Astrocyte (in vitro differentiated cells and primary cell): ENCODE measurements around the gene PSMG3. TPM values are rescaled to one million over a fixed set of nuclear protein-coding genes. Genes with fewer than 3 reads are reported as not detected.

Experiments used
- DNase-seq: peaks from one replicate; pipeline ENCODE4 v3.0.0-alpha.2; 2010; ENCODE audit warnings: low read depth
- FAIRE-seq: peaks from 2 replicates; lab custom pipeline; 2011; peaks lifted over from hg19 to GRCh38; lab: Jason Lieb, UNC
- H2AFZ ChIP-seq: 2 replicates; pipeline ENCODE4 v1.6.0; 2012; ENCODE audit warnings: low read depth, low read length, inconsistent platforms
- H3K27ac ChIP-seq: 2 replicates; pipeline ENCODE4 v1.5.1; 2011; ENCODE audit warnings: low read depth, low read length, inconsistent platforms
- H3K27me3 ChIP-seq: 2 replicates; pipeline ENCODE4 v1.6.0; 2011; ENCODE audit warnings: low read length, inconsistent platforms; ENCODE audit not compliant: insufficient read depth
- H3K36me3 ChIP-seq: 2 replicates; pipeline ENCODE4 v1.5.1; 2011; ENCODE audit warnings: low read length, inconsistent platforms; ENCODE audit not compliant: insufficient read depth
- H3K4me1 ChIP-seq: 2 replicates; pipeline ENCODE4 v1.5.1; 2011; ENCODE audit warnings: low read length, inconsistent platforms; ENCODE audit not compliant: insufficient read depth
- H3K4me2 ChIP-seq: 2 replicates; pipeline ENCODE4 v1.6.0; 2012; ENCODE audit warnings: low read length, inconsistent platforms
- H3K4me3 ChIP-seq: 2 replicates; pipeline ENCODE4 v1.5.1; 2011; ENCODE audit warnings: low read depth, mild to moderate bottlenecking, low read length, inconsistent platforms; ENCODE audit not compliant: insufficient read depth
- H3K79me2 ChIP-seq: 2 replicates; pipeline ENCODE4 v1.6.0; 2012; ENCODE audit warnings: mild to moderate bottlenecking, low read length, inconsistent platforms; ENCODE audit not compliant: insufficient read depth
- H3K9ac ChIP-seq: 2 replicates; pipeline ENCODE4 v1.6.0; 2012; ENCODE audit warnings: mild to moderate bottlenecking, low read length, inconsistent platforms
- H3K9me3 ChIP-seq: 2 replicates; pipeline ENCODE4 v1.5.1; 2012; ENCODE audit warnings: low read depth, mild to moderate bottlenecking, low read length, inconsistent platforms; ENCODE audit not compliant: insufficient read depth
- H4K20me1 ChIP-seq: 2 replicates; pipeline ENCODE4 v1.6.0; 2012; ENCODE audit warnings: low read length, inconsistent platforms; ENCODE audit not compliant: insufficient read depth
- H3K27ac Mint-ChIP-seq: one replicate; pipeline ENCODE4 v1.8.0; 2021; ENCODE audit warnings: mild to moderate bottlenecking, mixed read lengths; ENCODE audit not compliant: unreplicated experiment
- H3K27me3 Mint-ChIP-seq: one replicate; pipeline ENCODE4 v1.8.0; 2021; ENCODE audit warnings: low read depth, mixed read lengths; ENCODE audit not compliant: unreplicated experiment
- H3K36me3 Mint-ChIP-seq: one replicate; pipeline ENCODE4 v1.8.0; 2021; ENCODE audit warnings: low read depth, mixed read lengths; ENCODE audit not compliant: unreplicated experiment
- H3K4me1 Mint-ChIP-seq: one replicate; pipeline ENCODE4 v1.8.0; 2021; ENCODE audit warnings: low read depth, mixed read lengths; ENCODE audit not compliant: unreplicated experiment
- H3K4me3 Mint-ChIP-seq: one replicate; pipeline ENCODE4 v1.8.0; 2021; ENCODE audit warnings: mild to moderate bottlenecking, moderate library complexity, mixed read lengths; ENCODE audit not compliant: unreplicated experiment
- H3K9me3 Mint-ChIP-seq: one replicate; pipeline ENCODE4 v1.8.0; 2021; ENCODE audit warnings: mild to moderate bottlenecking, mixed read lengths; ENCODE audit not compliant: unreplicated experiment
- EZH2 ChIP-seq: IDR thresholded peaks from 2 replicates; pipeline ENCODE4 v1.6.1; 2012; ENCODE audit warnings: mild to moderate bottlenecking, low read length, inconsistent platforms; ENCODE audit not compliant: insufficient read depth
- total RNA-seq: library from RNA; stranded (reverse); gene quantifications from 2 replicates; pipeline ENCODE4 v1.2.1, GENCODE V29; 2021
- TF ChIP-seq, protein P1 (sequence below): IDR thresholded peaks from 2 replicates; pipeline ENCODE4 v1.5.1; 2011; ENCODE audit warnings: low read depth, mild to moderate bottlenecking, inconsistent platforms, low read length, moderate library complexity; ENCODE audit not compliant: insufficient read depth

PSMG3 gene
- total RNA-seq, 1 donor from 2014 or later: 30.3 TPM

DNA sequence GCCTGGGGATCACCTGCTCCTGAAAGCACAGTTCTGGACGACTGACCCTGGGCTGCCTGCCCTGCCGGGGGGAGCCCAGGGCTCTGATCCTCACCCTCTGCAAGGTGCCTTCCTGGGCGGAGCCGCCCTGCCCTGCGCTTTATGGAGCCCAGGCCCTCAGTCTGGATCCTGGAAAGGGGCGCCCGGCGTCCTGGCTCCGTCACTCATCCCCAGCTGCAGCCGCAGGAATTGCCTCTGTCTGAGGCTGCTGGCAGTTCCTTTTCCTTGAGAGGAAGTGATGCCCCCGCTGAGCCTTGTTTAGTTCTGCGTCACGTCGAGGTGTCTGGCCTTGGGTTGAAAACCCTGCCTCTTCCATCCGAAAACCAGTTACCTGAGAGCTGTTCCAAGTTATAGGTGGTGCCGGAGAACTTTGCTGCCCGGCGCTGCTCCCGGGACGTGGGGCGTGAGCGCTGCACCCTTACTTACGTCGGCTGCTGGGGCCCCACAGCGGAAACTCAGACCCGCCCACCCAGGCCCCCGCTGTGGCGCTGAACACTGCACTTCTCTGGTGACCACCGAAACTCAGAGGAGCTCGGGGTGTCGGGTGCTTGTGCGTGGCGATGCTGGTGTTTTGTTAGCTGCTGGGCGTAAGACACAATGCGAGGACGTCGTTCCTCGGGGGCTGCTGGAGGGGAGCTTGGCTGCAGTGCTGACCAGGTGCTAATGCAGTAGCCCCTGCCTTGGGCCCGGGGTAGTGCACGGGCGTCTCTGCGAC is 34.0 kb downstream of the PSMG3 start:
- H3K36me3 ChIP-seq: no peaks in the 10 kb centered on the region
- peaks cover 80% of the 10 kb centered on the region for H3K79me2 ChIP-seq
- H4K20me1 ChIP-seq: peaks cover 27% of the 10 kb centered on the region
- Mint-ChIP-seq H3K27me3 (no peaks in the 10 kb centered on the region), H3K27ac (peak overlapping the region; percentile 88), H3K36me3 (peaks cover 4% of the 10 kb centered on the region), H3K4me3 (no peak overlapping the region), H3K9me3 (no peaks in the 10 kb centered on the region), H3K4me1 (peaks cover 33% of the 10 kb centered on the region)
- peak overlapping the region; percentile 100 for H3K9ac ChIP-seq
- FAIRE-seq: no peak
- H3K27ac ChIP-seq: peak overlapping the region; percentile 100
- H3K9me3 ChIP-seq: no peaks in the 10 kb centered on the region
- no peaks in the 10 kb centered on the region for H3K27me3 ChIP-seq
- no peak overlapping the region for H2AFZ ChIP-seq
- TF ChIP-seq, protein P1, sequence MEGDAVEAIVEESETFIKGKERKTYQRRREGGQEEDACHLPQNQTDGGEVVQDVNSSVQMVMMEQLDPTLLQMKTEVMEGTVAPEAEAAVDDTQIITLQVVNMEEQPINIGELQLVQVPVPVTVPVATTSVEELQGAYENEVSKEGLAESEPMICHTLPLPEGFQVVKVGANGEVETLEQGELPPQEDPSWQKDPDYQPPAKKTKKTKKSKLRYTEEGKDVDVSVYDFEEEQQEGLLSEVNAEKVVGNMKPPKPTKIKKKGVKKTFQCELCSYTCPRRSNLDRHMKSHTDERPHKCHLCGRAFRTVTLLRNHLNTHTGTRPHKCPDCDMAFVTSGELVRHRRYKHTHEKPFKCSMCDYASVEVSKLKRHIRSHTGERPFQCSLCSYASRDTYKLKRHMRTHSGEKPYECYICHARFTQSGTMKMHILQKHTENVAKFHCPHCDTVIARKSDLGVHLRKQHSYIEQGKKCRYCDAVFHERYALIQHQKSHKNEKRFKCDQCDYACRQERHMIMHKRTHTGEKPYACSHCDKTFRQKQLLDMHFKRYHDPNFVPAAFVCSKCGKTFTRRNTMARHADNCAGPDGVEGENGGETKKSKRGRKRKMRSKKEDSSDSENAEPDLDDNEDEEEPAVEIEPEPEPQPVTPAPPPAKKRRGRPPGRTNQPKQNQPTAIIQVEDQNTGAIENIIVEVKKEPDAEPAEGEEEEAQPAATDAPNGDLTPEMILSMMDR: no peak
- no peak for TF ChIP-seq EZH2
- no peak for DNase-seq
- no peak overlapping the region for H3K4me3 ChIP-seq
- peaks cover 69% of the 10 kb centered on the region for H3K4me1 ChIP-seq
- H3K4me2 ChIP-seq: peak overlapping the region; percentile 97

DNA sequence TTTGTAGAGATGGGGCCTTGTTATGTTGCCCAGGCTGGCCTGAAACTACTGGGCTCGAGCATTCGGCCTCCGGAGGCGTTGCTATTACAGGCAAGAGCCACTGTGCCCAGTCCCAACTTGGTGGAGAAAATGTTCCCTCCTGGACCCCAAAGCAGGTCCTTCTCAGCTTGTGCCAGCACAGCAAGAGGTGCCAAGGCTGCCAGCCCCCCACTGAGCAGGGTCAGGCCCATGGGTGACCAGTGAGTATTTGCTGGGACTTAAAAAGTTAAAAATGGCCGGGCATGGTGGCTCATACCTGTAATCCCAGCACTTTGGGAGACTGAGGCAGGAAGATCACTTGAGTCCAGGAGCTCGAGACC is 34.8 kb downstream of the PSMG3 start:
- Histone ChIP-seq H3K9ac (peak overlapping the region; percentile 3), H3K36me3 (no peaks in the 10 kb centered on the region), H3K4me2 (no peak overlapping the region), H3K27ac (no peak overlapping the region), H3K4me1 (peaks cover 72% of the 10 kb centered on the region), H3K4me3 (no peak overlapping the region), H3K79me2 (peaks cover 74% of the 10 kb centered on the region), H3K9me3 (no peaks in the 10 kb centered on the region), H2AFZ (no peak overlapping the region), H3K27me3 (no peaks in the 10 kb centered on the region), H4K20me1 (peaks cover 27% of the 10 kb centered on the region)
- DNase-seq: no peak
- Mint-ChIP-seq H3K9me3 (no peaks in the 10 kb centered on the region), H3K36me3 (peaks cover 4% of the 10 kb centered on the region), H3K4me3 (no peak overlapping the region), H3K27ac (no peak overlapping the region), H3K4me1 (peaks cover 33% of the 10 kb centered on the region), H3K27me3 (no peaks in the 10 kb centered on the region)
- FAIRE-seq: no peak
- TF ChIP-seq, protein P1: no peak
- TF ChIP-seq EZH2: no peak
